Mammary epithelial cell (primary cell): ENCODE data around the gene KRTAP5-9.

ENCODE experiments used
- EZH2 ChIP-seq: IDR thresholded peaks from 2 replicates; pipeline ENCODE4 v1.6.1; 2012; ENCODE audit warnings: low read length, inconsistent platforms, borderline replicate concordance
- TF ChIP-seq, protein P1 (sequence below), 2 donors: IDR thresholded peaks in 1 of 2; conservative IDR thresholded peaks in 1 of 2; 2 replicates each; pipeline ENCODE4 v1.5.1; 2011 to 2012; ENCODE audit warnings: inconsistent platforms in 2 of 2, low read length in 2 of 2, mild to moderate bottlenecking in 2 of 2, control low read depth in 1 of 2, low read depth in 1 of 2; ENCODE audit not compliant: insufficient read depth in 1 of 2; ENCODE audit errors: extremely low read depth in 1 of 2

- TF ChIP-seq, protein P1, sequence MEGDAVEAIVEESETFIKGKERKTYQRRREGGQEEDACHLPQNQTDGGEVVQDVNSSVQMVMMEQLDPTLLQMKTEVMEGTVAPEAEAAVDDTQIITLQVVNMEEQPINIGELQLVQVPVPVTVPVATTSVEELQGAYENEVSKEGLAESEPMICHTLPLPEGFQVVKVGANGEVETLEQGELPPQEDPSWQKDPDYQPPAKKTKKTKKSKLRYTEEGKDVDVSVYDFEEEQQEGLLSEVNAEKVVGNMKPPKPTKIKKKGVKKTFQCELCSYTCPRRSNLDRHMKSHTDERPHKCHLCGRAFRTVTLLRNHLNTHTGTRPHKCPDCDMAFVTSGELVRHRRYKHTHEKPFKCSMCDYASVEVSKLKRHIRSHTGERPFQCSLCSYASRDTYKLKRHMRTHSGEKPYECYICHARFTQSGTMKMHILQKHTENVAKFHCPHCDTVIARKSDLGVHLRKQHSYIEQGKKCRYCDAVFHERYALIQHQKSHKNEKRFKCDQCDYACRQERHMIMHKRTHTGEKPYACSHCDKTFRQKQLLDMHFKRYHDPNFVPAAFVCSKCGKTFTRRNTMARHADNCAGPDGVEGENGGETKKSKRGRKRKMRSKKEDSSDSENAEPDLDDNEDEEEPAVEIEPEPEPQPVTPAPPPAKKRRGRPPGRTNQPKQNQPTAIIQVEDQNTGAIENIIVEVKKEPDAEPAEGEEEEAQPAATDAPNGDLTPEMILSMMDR (conservative IDR thresholded peaks at IDR 0.05 in 1 of 2, IDR thresholded peaks at IDR 0.05 in 1 of 2; ENCODE audit: extremely low read depth in 1 of 2, insufficient read depth in 1 of 2, low read depth in 1 of 2, low read length in 2 of 2), result no peak
- TF ChIP-seq EZH2, result no peak
Observed at GRCh38 chr11:71568704-71569349, 20.6 kb downstream of the KRTAP5-9 start.
